GM12874 (cell line): Measurements from ENCODE around the gene NEDD4L.

Experiments used
- CTCF ChIP-seq: IDR thresholded peaks from 2 replicates; pipeline ENCODE4 v1.5.1; 2011; ENCODE audit warnings: low read depth, mild to moderate bottlenecking, control low read depth, low read length, moderate library complexity; ENCODE audit not compliant: insufficient read depth

The NEDD4L gene

GRCh38 chr18:58161659-58162058 is 117.6 kb downstream of the NEDD4L start:
- TF ChIP-seq CTCF = no peak

GRCh38 chr18:58162127-58162526 is 118.1 kb downstream of the NEDD4L start:
- TF ChIP-seq CTCF = no peak

- no peak for TF ChIP-seq CTCF
Observed at GRCh38 chr18:58163004-58163590, 119.1 kb downstream of the NEDD4L start.

GRCh38 chr18:58166278-58166844 is 122.3 kb downstream of the NEDD4L start:
- TF ChIP-seq CTCF = no peak

GRCh38 chr18:58167073-58167472 is 123.0 kb downstream of the NEDD4L start:
- no peak for TF ChIP-seq CTCF

- no peak for TF ChIP-seq CTCF
Observed at GRCh38 chr18:58168221-58168620, 124.2 kb downstream of the NEDD4L start.

- no peak for TF ChIP-seq CTCF
Observed at GRCh38 chr18:58168993-58169392, 125.0 kb downstream of the NEDD4L start.
